ENCODE results near the gene GSTA4.

Gene GSTA4, protein sequence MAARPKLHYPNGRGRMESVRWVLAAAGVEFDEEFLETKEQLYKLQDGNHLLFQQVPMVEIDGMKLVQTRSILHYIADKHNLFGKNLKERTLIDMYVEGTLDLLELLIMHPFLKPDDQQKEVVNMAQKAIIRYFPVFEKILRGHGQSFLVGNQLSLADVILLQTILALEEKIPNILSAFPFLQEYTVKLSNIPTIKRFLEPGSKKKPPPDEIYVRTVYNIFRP

DNA sequence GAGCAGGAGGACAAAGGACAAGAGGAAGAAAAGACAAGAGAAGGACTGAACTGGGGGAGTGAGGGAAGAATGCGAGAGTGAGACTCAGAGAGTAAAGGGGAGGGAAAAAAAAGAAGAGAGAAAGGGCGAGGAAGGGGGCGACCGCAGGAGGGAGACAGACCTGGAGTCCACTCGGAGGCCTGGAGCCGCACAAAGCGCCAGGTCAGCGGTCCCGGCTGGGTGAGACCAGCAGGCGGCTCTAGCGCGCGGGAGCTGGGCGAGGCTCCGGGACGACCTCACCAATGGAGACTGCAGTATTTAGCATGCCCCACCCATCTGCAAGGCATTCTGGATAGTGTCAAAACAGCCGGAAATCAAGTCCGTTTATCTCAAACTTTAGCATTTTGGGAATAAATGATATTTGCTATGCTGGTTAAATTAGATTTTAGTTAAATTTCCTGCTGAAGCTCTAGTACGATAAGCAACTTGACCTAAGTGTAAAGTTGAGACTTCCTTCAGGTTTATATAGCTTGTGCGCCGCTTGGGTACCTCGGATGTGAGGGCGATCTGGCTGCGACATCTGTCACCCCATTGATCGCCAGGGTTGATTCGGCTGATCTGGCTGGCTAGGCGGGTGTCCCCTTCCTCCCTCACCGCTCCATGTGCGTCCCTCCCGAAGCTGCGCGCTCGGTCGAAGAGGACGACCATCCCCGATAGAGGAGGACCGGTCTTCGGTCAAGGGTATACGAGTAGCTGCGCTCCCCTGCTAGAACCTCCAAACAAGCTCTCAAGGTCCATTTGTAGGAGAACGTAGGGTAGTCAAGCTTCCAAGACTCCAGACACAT lies at the start of gene GSTA4:
Gene GSTA4, minus strand, starts transcription at position 196 of the 824 bp plus-strand sequence. CDS start 1,041 bp downstream, outside the sequence.
- peak; percentile 99 for DNase-seq (ENCODE audit: low read depth)

DNA sequence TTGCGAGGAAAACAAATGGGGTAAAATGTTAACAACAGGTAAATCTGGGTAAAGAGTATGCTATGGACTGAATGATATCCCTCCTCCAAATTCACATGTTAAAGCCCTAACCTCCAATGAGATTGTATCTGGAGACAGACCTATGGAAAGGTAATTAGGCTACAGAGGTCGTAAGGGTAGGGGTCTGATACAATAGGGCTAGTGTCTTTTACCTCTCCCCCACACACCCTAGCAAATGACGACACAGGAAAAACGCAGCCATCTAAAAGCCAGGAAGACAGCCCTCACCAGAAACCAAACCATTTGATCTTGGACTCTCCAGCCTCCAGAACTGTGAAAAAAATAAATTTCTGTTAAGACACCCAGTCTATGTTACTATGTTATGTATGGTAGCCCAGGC lies 49.5 kb upstream of the GSTA4 start:
- DNase-seq (ENCODE audit: low read depth) = no peak

DNA sequence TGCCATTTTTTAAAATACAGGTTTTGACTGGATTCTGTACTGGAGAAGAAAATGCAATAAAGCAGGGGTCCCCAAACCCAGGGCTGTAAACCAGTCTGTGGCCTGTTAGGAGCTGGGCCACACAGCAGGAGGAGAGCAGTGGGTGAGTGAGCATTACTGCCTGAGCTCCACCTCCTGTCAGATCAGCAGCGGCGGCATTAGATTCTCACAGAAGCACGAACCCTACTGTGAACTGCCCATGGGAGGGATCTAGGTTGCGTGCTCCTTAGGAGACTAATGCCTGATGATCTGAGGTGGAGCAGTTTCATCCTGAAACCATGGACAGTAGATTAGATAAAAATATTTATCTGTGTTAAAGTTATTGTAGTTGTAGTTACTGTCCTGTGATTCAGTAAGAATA lies 49.0 kb upstream of the GSTA4 start:
- peak; percentile 75 for DNase-seq (ENCODE audit: low read depth)

DNA sequence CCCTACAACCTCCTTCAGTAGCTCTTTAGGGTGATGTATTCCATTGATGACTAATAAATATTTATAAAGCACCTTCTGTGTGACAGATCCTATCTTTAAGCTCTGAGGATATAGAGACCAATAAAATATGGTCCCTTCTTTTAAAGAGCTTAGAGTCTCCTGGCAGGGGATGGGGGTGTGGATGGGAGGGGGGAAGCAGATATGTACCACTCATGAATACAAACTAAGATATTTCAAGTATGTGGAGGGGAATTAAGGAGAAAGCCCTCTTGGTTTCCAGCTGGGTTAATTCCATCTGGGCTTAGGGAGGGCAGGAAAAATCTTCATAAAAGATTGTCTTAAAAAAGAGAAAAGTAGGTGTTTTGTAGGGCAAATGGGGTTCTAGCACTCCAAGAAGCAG lies 48.5 kb upstream of the GSTA4 start:
- DNase-seq (ENCODE audit: low read depth) = peak; percentile 56

DNA sequence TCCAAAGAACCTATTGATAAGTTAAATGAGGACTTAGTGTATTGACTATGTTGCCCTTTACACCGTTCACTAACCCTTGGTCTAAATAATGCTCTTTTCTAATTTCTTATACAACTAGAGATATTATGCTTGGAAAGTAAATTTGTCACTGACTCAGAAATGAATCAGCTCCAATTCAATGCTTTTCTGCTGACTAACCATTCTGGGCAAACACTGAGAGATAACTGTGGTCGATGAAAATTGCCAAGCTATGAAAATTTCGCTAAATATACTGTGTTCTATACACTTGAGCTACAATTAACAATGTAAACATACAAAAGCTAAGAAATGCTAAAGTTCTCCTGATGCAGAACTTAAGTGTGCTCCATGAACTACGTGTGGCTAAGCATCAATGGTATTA lies 47.0 kb upstream of the GSTA4 start:
- peak; percentile 92 for DNase-seq (ENCODE audit: low read depth)

DNA sequence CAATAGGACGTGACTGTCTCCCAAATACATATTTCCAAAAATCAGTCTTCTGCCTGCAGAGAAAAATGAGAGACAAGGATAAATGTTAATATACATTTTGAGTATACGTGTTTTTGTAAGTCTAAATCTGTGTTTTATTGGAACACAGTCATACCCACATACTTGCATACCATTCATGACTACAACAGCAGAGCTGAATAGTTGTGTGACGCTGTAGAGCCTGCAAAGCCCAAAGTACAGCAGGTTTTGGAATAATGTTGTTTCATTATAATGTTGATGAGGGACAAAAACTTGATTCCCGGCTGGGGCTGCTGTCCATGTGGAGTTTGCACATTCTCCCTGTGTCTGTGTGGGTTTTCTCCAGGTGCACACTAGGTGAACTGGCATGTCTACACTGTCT lies 46.3 kb upstream of the GSTA4 start:
- DNase-seq (ENCODE audit: low read depth) = peak; percentile 77

DNA sequence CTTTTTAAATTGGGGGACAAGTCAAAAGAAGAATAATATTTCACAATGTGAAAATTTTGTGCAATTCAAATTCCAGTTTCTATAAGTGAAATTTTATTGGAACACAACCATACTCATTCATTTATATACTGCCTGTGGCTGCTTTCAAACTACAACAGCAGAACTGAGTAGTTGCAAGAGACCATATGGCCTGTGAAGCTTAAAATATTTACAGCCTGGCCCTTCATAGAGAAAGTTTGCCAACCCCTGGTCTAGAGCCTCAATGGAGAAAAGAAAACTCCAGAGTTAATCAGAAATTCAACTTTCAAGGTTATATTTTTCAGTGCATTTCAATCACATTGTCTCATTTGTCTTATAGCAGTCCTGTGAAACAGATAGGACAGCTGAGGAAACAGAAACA lies 43.5 kb upstream of the GSTA4 start:
- no peak for DNase-seq (ENCODE audit: low read depth)

DNA sequence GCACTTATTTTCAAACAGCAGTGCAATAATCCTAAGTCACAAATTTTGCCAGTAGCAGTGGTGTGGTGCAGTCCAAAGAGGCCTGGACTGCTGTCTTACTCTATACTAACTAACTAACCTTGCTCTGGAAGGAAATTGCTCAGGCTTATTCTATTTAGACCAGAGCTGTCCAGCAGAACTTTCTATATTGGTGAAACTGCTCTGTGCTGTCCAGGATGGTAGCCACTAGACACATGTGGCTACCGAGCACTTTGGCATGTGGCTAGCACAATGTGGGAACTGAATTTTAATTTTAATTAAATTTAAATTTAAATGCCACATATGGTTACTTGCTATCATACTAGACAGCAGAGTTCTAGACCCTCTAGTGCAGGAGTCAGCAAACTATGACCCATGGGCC lies 43.1 kb upstream of the GSTA4 start:
- no peak for DNase-seq (ENCODE audit: low read depth)

DNA sequence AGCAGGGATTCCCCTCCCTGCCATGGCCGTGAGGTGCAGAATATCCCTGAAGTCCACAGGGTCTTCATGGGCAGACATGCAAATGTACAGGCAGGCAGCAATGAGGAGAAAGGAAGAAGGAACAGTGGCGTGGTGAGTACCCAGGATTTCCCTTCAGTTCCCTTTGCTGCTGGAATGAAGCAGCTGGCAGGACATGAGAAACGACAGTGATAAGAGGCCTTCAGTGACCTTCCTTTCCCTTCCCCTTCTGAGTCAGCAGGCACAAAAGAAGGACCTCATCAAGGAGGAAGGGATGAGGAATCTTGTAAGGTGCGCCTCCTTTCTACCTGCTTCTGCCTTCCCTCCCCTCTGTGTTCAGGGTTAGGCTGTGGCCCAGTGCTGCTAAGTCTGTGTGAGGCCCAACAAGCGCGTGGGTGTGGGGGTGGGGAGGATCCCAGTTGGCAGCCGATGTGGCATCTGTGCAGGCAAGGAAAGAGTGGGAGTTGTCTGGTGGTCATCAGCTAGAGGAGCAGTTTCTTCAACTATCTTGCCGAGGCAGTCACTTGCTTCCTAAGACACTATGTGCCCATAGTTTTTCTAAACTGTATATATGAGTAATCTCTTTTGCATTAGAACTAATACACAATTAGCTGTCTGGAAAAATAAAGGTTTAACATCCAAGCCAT lies 40.6 kb upstream of the GSTA4 start:
- no peak for DNase-seq (ENCODE audit: low read depth)

DNA sequence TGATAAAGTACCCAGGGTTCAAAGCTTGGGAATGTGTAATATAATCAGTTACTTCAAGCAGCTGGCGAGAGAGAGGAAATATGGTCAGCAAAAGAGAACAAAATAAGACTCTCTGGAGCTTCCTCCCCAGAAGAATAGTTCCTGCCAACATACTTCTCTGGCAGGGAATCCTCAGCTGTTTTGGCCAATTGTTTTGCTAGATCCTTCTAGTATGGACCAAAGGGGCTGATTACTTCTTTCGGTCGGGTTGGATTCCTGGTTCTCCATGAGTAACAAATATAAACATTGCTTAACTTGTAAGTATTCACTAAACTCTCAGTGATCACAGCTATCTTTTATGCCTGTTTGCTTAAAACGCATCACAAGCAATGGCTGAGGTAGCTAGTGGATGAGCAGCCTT lies 38.7 kb upstream of the GSTA4 start:
- DNase-seq (ENCODE audit: low read depth) = peak; percentile 89

DNA sequence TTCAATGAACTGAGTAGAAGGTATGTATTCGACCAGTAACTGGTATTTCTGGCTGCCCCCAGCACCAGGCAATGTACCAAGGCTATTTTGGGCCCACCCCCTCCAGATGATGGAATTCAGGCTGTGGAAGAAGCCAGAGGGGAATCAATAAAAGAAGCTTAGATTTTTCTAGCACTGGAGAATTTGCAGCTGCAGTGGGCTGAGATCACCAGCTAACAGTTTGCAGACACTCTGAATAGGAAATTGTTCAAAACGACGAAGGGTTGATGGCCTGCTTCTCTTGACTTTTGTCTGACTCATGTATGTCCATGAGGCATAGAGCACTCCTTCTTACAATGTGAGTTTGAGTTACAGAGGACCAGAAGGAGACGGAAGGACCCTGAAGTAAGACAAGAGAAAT lies 37.8 kb upstream of the GSTA4 start:
- no peak for DNase-seq (ENCODE audit: low read depth)

DNA sequence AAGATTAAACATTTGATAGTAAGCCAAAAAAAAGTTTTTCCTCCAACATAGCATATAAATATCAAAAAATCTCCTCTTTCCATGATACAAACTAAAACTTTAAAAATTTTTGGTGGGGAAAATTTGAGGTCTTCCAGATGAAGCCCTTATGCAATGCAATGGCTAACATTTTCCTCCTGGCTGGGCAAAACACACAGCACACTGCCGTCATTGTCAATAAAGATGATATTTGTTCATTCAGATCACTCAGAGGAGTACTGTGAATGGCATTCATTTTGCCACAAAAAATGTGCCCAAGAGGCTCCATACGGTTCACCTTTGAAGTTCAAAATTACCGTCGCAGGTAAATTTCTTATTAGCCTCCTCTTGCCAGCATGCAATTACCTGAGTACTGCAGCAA lies 36.2 kb upstream of the GSTA4 start:
- DNase-seq (ENCODE audit: low read depth) = no peak

DNA sequence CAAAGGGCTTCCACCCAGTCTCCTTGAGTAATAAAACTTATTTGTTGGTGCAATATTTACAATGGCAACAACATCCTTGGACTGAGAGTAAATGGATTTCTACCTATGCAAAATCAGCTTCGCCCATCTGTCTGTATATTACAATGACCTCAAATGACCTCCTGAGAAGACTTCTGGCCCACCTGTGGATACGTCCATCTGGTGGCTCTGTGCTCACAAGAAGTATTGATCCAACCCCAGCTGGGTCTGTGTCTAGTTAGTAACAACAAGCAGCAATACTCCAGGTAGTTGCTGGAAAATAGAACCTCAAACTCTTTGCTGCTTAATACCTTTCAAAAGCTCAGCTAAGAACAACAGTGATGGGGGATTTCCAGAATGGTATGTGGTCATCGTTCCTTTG lies 34.7 kb upstream of the GSTA4 start:
- no peak for DNase-seq (ENCODE audit: low read depth)

DNA sequence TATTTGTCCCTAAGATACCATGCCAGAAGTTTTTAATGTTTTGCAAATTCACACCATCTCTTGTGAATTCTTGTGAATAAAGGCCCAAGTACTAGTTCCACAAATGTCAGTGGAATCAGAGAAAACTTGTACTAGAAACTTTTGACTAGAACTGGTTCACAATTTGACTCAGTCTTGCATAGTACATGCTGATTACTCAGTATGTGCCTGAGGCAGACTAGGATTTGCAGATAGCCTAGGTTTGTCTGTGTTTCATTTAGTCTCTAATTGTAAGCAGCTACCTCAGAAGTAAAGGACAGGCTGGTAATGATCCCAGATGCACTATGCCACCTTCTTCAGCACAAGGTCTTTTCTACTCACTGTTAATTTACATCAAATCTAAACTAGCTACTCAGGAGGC lies 34.2 kb upstream of the GSTA4 start:
- no peak for DNase-seq (ENCODE audit: low read depth)

DNA sequence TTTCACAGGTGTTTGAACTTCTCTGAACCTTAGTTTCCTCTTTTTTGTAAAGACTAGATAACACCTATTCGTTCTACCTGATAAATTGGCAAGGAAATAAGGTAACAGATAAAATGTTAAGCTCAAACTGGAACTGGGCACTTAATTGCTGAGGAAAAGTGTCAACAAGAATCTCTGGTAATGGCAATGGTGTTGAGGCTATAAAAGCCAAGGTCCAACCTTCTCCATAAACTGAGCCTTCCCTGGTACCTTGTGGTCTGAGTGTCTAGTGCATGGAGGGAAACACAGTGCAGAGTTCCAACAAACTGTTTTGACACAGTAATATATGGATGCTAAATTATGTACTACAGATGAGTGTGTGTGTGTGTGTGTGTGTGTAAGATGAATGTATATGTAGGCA lies 33.4 kb upstream of the GSTA4 start:
- DNase-seq (ENCODE audit: low read depth) = no peak

DNA sequence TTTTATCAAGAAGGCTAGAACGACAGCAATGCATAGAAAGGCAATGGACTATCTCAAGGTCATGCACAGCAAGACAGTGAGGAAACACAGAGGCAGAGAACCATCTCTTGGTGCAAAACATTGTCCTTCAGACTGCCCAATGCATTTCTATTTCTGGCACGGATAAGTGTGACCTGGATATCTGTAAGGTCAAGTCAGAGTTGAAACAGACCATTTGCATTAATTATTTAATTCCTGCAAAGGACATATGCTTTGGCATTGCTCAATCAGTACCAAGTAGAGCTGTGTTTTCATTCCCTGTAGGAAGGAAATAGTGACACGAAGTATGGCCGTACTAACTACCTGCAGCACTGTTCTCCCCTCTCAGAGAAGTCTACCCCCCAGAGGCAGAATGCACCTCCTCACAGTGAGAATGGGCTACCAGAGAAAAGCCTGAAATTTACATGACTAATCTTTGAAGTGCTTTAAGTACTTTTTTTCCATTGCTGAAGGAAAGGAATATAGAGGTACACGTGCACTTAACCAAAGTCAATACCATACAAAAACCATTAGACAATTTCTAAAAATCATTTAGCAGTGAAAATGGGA lies 32.1 kb upstream of the GSTA4 start:
- DNase-seq (ENCODE audit: low read depth) = no peak

DNA sequence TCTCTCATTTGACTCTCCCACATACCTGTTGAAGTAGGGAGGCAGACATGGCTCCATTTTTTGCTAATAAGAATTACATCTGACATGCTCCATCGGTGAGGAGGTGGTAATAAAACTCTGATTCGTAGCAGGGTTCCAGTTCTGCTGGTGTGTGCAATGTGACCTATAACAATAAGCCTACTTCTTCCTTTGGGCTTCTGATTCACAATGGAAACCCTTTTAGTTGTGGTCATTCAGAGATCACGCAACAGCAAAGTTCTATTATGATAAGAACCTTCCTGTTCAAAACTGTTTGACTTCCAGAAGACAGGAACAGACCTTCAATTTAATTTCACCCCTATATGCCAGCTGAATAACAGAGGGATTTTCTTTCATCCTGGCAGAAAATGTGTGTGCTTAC lies 31.4 kb upstream of the GSTA4 start:
- no peak for DNase-seq (ENCODE audit: low read depth)

DNA sequence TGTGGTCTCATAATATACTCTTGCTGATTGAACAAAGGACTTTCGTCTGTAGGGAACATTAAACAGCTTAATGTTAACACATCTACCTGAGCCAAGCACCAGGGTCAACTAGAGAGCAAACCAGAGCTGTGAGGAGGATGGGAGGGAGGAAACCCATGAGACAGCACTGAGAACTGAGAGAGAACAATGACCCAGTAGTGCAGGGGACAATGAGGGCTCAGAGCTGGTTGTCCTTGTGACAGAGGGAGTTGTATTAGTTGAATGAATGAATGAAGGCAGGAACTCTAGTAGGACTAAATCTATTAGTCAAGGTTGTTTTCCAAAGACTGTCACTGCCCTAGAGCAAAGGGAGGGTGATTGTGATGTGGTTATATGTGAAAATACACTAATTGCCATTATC lies 28.2 kb upstream of the GSTA4 start:
- no peak for DNase-seq (ENCODE audit: low read depth)

DNA sequence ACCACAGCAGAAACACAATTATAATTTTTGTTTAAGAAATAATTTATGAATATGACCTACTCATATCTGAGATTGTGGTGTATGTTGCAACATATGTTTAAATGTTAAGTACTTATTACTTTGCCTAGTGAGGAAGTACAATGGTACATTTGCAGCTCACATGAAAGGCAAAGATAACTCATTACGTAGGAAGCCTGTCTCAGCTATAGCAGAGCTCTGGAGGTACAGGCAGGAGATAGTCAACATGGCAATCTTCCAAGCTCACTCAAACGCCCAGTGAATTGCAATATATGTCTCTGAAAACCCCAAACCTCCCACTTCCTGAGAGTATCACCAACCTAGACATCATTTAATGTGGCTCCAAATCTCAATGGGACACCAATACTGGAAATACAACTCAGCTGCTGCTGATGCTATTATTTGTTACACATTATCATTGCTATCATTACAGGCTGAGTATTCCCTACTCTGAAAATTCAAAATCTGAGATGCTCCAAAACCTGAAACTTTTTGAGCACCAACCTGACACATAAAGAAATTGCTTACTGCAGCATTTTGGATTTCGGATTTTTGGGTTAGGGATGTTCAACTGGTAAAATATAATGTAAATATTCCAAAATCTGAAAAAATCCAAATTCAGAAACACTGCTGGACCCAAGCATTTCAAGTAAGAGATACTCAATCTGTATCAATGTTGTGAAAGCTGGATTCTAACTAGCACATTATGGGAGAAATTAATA lies 25.1 kb upstream of the GSTA4 start:
- peak; percentile 92 for DNase-seq (ENCODE audit: low read depth)

DNA sequence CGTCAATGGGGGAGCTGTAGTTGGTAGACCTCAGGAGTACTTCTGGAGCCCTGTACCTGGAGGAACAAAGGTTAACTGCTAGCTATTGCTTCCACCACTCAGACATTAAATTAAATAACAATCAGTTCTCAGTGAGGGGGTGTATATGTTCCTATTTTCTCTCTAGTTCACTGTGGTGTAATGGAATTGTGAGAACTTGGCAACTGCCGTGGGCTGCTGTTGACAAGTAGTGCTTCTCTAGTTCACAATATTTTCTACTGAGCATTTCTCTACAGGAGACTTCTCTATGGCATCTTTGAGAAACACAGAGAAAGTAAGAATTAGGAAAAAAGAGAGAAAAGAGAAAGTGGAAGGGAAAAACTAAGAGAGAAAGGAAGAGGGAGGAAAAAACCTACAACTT lies 23.4 kb upstream of the GSTA4 start:
- DNase-seq (ENCODE audit: low read depth) = no peak

DNA sequence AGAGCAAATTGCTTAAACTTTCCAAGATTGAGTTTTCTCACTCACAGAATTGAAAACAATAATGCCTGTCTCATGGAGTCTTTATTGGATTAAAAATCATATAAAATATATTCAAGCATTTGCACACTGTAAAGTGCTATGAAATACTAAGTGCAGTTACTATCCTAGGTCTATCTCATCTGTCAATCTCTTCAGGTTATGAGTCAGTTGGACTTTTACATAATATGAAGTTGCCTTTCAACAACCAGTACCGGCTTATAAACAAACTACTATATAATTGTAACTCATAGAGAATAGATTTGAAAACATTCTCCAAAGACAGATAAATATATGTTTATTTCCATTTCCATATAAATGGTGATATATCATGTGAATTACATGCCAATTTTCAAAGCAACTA lies 20.4 kb upstream of the GSTA4 start:
- DNase-seq (ENCODE audit: low read depth) = no peak

DNA sequence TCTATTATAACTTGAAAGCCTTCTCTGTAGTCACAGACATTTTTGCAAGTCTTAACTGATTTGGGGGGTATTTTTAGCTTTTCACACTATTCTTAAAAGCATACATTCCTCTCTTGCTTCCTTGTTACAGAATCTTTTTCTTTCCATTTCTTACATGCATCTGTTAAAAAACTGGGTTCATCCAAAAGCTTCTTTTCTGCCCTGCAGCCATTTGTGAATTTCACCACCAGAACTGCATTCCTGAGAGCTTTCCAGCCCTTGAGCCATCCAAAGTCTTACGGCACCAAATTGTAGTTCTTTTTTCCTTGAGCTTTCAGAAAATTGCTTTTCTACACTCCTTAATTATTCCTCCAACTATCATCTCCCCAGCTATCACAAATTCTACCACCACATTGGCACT lies 19.7 kb upstream of the GSTA4 start:
- DNase-seq (ENCODE audit: low read depth) = no peak

Data from iris pigment epithelial cell (primary cell).